NCI-H1694 treated with DMSO at 0.1 percent for 48 hours (cell line): ENCODE measurements around the gene MOGAT1.
"Not testable (repeated sequence)": the region's sequence is repeated elsewhere in the genome, so short reads cannot be mapped to it uniquely, and the experiment has no call there.

ENCODE experiments used
- DNase-seq: peaks from one replicate; lab custom pipeline; 2025; lab: John Stamatoyannopoulos, UW

The MOGAT1 gene

GRCh38 chr2:222670191-222671038 lies 1.0 kb upstream of the MOGAT1 start:
- no peak for DNase-seq

- no peak for DNase-seq
Measured at GRCh38 chr2:222672068-222672401, 577 bp downstream of the MOGAT1 start.

- DNase-seq = no peak
Measured at GRCh38 chr2:222673273-222673672, 1.8 kb downstream of the MOGAT1 start.

GRCh38 chr2:222673883-222674282 lies 2.4 kb downstream of the MOGAT1 start:
- no peak for DNase-seq

- no peak for DNase-seq
Measured at GRCh38 chr2:222677981-222678380, 6.5 kb downstream of the MOGAT1 start.

- no peak for DNase-seq
Measured at GRCh38 chr2:222683805-222684204, 12.3 kb downstream of the MOGAT1 start.

- DNase-seq = no peak
Measured at GRCh38 chr2:222686086-222686750, 14.8 kb downstream of the MOGAT1 start.

GRCh38 chr2:222688917-222689316 lies 17.5 kb downstream of the MOGAT1 start:
- no peak for DNase-seq

GRCh38 chr2:222689322-222689721 lies 17.9 kb downstream of the MOGAT1 start:
- no peak for DNase-seq

GRCh38 chr2:222690564-222691200 lies 19.2 kb downstream of the MOGAT1 start:
- DNase-seq = peak; percentile 47

- not testable (repeated sequence) for DNase-seq
Measured at GRCh38 chr2:222693413-222693812, 22.0 kb downstream of the MOGAT1 start.

- DNase-seq = no peak
Measured at GRCh38 chr2:222693837-222694236, 22.4 kb downstream of the MOGAT1 start.

GRCh38 chr2:222698276-222698675 lies 26.8 kb downstream of the MOGAT1 start:
- no peak for DNase-seq

GRCh38 chr2:222701233-222701632 lies 29.8 kb downstream of the MOGAT1 start:
- no peak for DNase-seq

- DNase-seq = no peak
Measured at GRCh38 chr2:222701721-222702131, 30.3 kb downstream of the MOGAT1 start.

GRCh38 chr2:222703091-222703490 lies 31.6 kb downstream of the MOGAT1 start:
- no peak for DNase-seq

- no peak for DNase-seq
Measured at GRCh38 chr2:222703886-222704285, 32.4 kb downstream of the MOGAT1 start.

- DNase-seq = no peak
Measured at GRCh38 chr2:222706616-222707015, 35.2 kb downstream of the MOGAT1 start.

GRCh38 chr2:222707102-222707688 lies 35.7 kb downstream of the MOGAT1 start:
- no peak for DNase-seq

- DNase-seq = no peak
Measured at GRCh38 chr2:222707689-222708273, 36.3 kb downstream of the MOGAT1 start.

GRCh38 chr2:222708274-222708710 lies 36.8 kb downstream of the MOGAT1 start:
- peak; percentile 46 for DNase-seq

- no peak for DNase-seq
Measured at GRCh38 chr2:222709191-222709891, 37.9 kb downstream of the MOGAT1 start.
